Pancreas (tissue), 10 donors: ENCODE measurements around the gene CAMKMT. TPM values are rescaled to one million over a fixed set of nuclear protein-coding genes. Genes with fewer than 3 reads are reported as not detected.

Source experiments
- ATAC-seq, 4 donors: fragments of 200-7000 bp; cut with Tn5 transposase; one replicate each; pipeline versions ENCODE4 v1.8.0 to v1.9.1; 2020; ENCODE audit warnings: mild to moderate bottlenecking in 4 of 4, moderate library complexity in 4 of 4
- DNase-seq, 6 donors: peaks; one replicate each; pipeline ENCODE4 v3.0.0-alpha.2; 2020
- FAIRE-seq: peaks from 2 replicates; lab custom pipeline; 2012; peaks lifted over from hg19 to GRCh38; lab: Jason Lieb, UNC
- H3K27ac ChIP-seq, 4 donors: fragments of 200-600 bp; sonication (generic); 1 replicate in 3 of 4; 2 replicates in 1 of 4; pipeline versions ENCODE4 v1.5.0 to v1.8.0; 2020
- H3K27me3 ChIP-seq, 4 donors: fragments of 200-600 bp; one replicate each; pipeline ENCODE4 v1.8.0; 2021
- H3K36me3 ChIP-seq, 3 donors: fragments of 200-600 bp; sonication (generic) in 1 of 3; one replicate each; pipeline versions ENCODE4 v1.5.0 to v1.8.0; 2020 to 2021
- H3K4me1 ChIP-seq, 3 donors: fragments of 200-600 bp; one replicate each; pipeline ENCODE4 v1.8.0; 2021
- H3K4me3 ChIP-seq, 4 donors: fragments of 200-600 bp; sonication (generic) in 2 of 4; one replicate each; pipeline versions ENCODE4 v1.5.0 to v1.8.0; 2020 to 2021
- H3K9me3 ChIP-seq, 4 donors: fragments of 200-600 bp; one replicate each; pipeline ENCODE4 v1.8.0; 2021
- WGBS, 2 donors: extraction: QIAGEN DNeasy Blood & Tissue Kit; methylation state at CpG; one replicate each; pipeline ENCODE4 v1.1.7; 2013; 5-methylcytosine and 5-hydroxymethylcytosine counted together
- intact Hi-C, 3 donors: fragments of 100-400 bp; cut with DNase I; formaldehyde crosslinking; loops; one replicate each; pipeline versions ENCODE4 v1.11.1 to v1.14.2; 2022
- polyA plus RNA-seq, 2 donors: library from polyadenylated mRNA; stranded (reverse); fragments of 200-250 nt; gene quantifications; one replicate each; pipeline ENCODE4 v1.2.3, GENCODE V29; 2013
- total RNA-seq, 6 donors: library from RNA; stranded (reverse); fragmentation: NEBNext Ultra II Directional in 4 of 6; extraction: Animal tissue kit (Norgen Biotek cat#: 25700) in 4 of 6; gene quantifications; one replicate each; pipeline versions ENCODE4 v1.2.1 to v1.2.4, GENCODE V29; 2021 to 2023
- TF ChIP-seq, protein P1 (sequence below), 4 donors: fragments of 200-600 bp; sonication (generic) in 3 of 4; IDR thresholded peaks; one replicate each; pipeline versions ENCODE4 v1.5.0 to v1.8.0; 2021; ENCODE audit warnings: antibody characterized with exemption in 4 of 4
- donor health status: healthy with polysubstance abuse.
- donor health status: DM: no; HTN: no; CAD: no; lungs with moderate emphysema.
- donor health status: DM: no; HTN: no; CAD: no.
- donor health status: control.
- donor health status: control.
- donor health status: Bipolar disorder and iron deficiency.
- donor health status: DM: yes; HTN: yes; CAD: no.
- donor health status: DM: no; HTN: no; CAD: no.
- donor health status: DM: no; HTN: no; CAD: no.
- donor health status: DM: yes; HTN: yes; CAD: no.

The CAMKMT gene
- total and polyA plus RNA-seq, 8 donors, result 4.6 to 11.9 (median 8.3) TPM

GRCh38 chr2:44456946-44457345, 95.2 kb downstream of the CAMKMT start:
- no peak overlapping the region for H3K27ac ChIP-seq
- TF ChIP-seq, protein P1, sequence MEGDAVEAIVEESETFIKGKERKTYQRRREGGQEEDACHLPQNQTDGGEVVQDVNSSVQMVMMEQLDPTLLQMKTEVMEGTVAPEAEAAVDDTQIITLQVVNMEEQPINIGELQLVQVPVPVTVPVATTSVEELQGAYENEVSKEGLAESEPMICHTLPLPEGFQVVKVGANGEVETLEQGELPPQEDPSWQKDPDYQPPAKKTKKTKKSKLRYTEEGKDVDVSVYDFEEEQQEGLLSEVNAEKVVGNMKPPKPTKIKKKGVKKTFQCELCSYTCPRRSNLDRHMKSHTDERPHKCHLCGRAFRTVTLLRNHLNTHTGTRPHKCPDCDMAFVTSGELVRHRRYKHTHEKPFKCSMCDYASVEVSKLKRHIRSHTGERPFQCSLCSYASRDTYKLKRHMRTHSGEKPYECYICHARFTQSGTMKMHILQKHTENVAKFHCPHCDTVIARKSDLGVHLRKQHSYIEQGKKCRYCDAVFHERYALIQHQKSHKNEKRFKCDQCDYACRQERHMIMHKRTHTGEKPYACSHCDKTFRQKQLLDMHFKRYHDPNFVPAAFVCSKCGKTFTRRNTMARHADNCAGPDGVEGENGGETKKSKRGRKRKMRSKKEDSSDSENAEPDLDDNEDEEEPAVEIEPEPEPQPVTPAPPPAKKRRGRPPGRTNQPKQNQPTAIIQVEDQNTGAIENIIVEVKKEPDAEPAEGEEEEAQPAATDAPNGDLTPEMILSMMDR (IDR thresholded peaks at IDR 0.05), result no peak
- no peak for FAIRE-seq
- intact Hi-C loops, result no loop called here
- no peaks in the 10 kb centered on the region for H3K36me3 ChIP-seq
- no peaks in the 10 kb centered on the region for H3K27me3 ChIP-seq
- ATAC-seq, result no peak
- H3K4me3 ChIP-seq, result no peak overlapping the region
- H3K9me3 ChIP-seq, result no peaks in the 10 kb centered on the region
- DNase-seq, result no peak
- H3K4me1 ChIP-seq, result peaks cover 0 to 2% (median 0%) of the 10 kb centered on the region in 3 donors

- no peaks in the 10 kb centered on the region for H3K9me3 ChIP-seq
- WGBS, 2 donors, result 91 to 95% methylated on average over 1 of the region's 1 CpG
- no peak for FAIRE-seq
- peak in 2 of 4 donors; percentile 55 to 74 for ATAC-seq
- DNase-seq, result no peak
- H3K36me3 ChIP-seq, result no peaks in the 10 kb centered on the region
- TF ChIP-seq, protein P1 (IDR thresholded peaks at IDR 0.05), result no peak
- H3K4me1 ChIP-seq, result no peaks in the 10 kb centered on the region
- no peak overlapping the region for H3K27ac ChIP-seq
- no peak overlapping the region for H3K4me3 ChIP-seq
- intact Hi-C loops, result no loop called here
- H3K27me3 ChIP-seq, result no peaks in the 10 kb centered on the region
Observed at GRCh38 chr2:44459739-44460138, 98.0 kb downstream of the CAMKMT start.

- TF ChIP-seq, protein P1 (IDR thresholded peaks at IDR 0.05), result no peak
- no peaks in the 10 kb centered on the region for H3K27me3 ChIP-seq
- no peaks in the 10 kb centered on the region for H3K36me3 ChIP-seq
- no peaks in the 10 kb centered on the region for H3K4me1 ChIP-seq
- no peak overlapping the region for H3K27ac ChIP-seq
- H3K4me3 ChIP-seq, result no peak overlapping the region
- no peaks in the 10 kb centered on the region for H3K9me3 ChIP-seq
- DNase-seq (no peak), ATAC-seq (no peak), FAIRE-seq (no peak)
- 95 to 99% methylated on average over 3 of the region's 3 CpGs for WGBS, 2 donors
- intact Hi-C loops, result no loop called here
Observed at GRCh38 chr2:44462934-44463849, 101.4 kb downstream of the CAMKMT start.

DNA sequence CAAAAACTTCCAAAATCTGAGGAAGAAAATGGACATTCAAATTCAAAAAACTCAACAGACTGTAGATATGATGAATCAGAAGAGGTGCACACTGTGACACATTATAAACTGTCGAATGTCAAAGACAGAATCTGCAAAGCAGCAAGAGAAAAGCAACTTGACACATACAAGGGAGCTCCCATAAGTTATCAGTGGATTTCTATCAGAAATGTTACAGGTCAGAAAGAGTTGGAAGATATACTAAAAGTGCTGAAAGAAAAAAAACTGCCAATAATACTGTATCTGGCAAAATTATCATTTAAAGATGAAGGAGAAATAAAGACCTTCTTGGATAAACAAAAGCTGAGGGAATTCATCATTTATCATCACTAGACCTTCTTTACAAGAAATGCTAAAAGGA, 102.7 kb downstream of the CAMKMT start:
- TF ChIP-seq, protein P1 (IDR thresholded peaks at IDR 0.05), result no peak
- H3K36me3 ChIP-seq, result no peaks in the 10 kb centered on the region
- no peak overlapping the region for H3K27ac ChIP-seq
- H3K9me3 ChIP-seq, result no peaks in the 10 kb centered on the region
- intact Hi-C loops, result no loop called here
- FAIRE-seq (no peak), ATAC-seq (no peak), DNase-seq (no peak)
- H3K4me1 ChIP-seq, result no peaks in the 10 kb centered on the region
- H3K4me3 ChIP-seq, result no peak overlapping the region
- no peaks in the 10 kb centered on the region for H3K27me3 ChIP-seq
- WGBS, 2 donors, result 95 to 100% methylated on average over 1 of the region's 1 CpG

DNA sequence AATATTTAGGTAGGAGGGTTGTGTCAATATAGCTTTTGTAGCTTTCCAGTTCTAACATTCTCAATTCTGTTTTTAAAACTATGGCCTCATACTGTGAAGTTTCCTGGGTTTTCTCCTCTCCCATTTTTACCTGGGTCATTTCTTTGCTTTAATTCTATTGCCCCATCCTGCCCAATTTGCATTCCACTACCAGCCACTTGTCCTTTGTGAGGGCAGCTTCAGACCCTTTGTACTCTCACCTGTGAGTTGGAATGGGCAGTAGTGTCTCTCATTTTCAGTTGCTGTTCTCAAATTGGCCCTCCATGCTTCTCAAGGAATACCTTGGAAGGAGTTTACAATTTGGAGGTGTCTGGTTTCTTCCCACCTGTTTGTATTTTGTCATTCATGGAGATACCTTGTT, 108.4 kb downstream of the CAMKMT start:
- H3K27me3 ChIP-seq, result no peaks in the 10 kb centered on the region
- H3K36me3 ChIP-seq, result no peaks in the 10 kb centered on the region
- no peak for FAIRE-seq

More for the DNA sequence above, 108.4 kb downstream of the CAMKMT start:
- Histone ChIP-seq H3K4me1 (no peaks in the 10 kb centered on the region), H3K9me3 (no peaks in the 10 kb centered on the region), H3K27ac (no peak overlapping the region), H3K4me3 (no peak overlapping the region)
- TF ChIP-seq, protein P1 (IDR thresholded peaks at IDR 0.05), result no peak
- no peak for DNase-seq
- ATAC-seq, result no peak
- intact Hi-C loops, result no loop called here
